ENCODE data around the gene ISM2. TPM values are rescaled to one million over a fixed set of nuclear protein-coding genes. Genes with fewer than 3 reads are reported as not detected.

ISM2 gene
- total RNA-seq, 1 experiment from 2014 or later = not detected

- Histone ChIP-seq H3K9ac (ENCODE audit: low read length) (no peak overlapping the region), H3K79me2 (ENCODE audit: insufficient read depth, low read length) (no peaks in the 10 kb centered on the region), H4K20me1 (ENCODE audit: insufficient read depth) (no peaks in the 10 kb centered on the region), H3K4me1 (ENCODE audit: control insufficient read depth in 1 of 2, insufficient read depth in 2 of 2, low read length in 2 of 2) (no peaks in the 10 kb centered on the region), H3K27ac (ENCODE audit: low read depth, low read length) (no peak overlapping the region), H3K4me2 (ENCODE audit: low read length) (no peak overlapping the region), H2AFZ (ENCODE audit: low read depth, low read length, poor library complexity, severe bottlenecking) (no peak overlapping the region), H3K36me3 (ENCODE audit: control insufficient read depth in 1 of 2, insufficient read depth in 2 of 2, low read length in 2 of 2) (no peaks in the 10 kb centered on the region), H3K27me3 (ENCODE audit: insufficient read depth, low read length) (no peaks in the 10 kb centered on the region), H3K9me2 (ENCODE audit: insufficient read depth) (no peaks in the 10 kb centered on the region), H3K4me3 (replicated peaks in 1 of 2; ENCODE audit: low read depth in 1 of 2, low read length in 2 of 2) (no peak overlapping the region), H3K9me3 (ENCODE audit: control insufficient read depth in 1 of 2, insufficient read depth in 1 of 2, low read depth in 1 of 2, low read length in 2 of 2) (no peaks in the 10 kb centered on the region)
- no TSS peak for BruUV-seq (replicated peaks)
- TF ChIP-seq SIN3A (IDR thresholded peaks at IDR 0.05; ENCODE audit: low read depth) (no peak), YY1 (IDR thresholded peaks at IDR 0.05; ENCODE audit: extremely low read depth, insufficient replicate concordance, low read depth, low read length) (no peak), ZFX (IDR thresholded peaks at IDR 0.05) (no peak), RAD21 (IDR thresholded peaks at IDR 0.05; ENCODE audit: low read depth) (no peak), POLR2A (IDR thresholded peaks at IDR 0.05; ENCODE audit: borderline replicate concordance, extremely low read depth, insufficient read depth, insufficient read length) (no peak), POLR2AphosphoS5 (IDR thresholded peaks at IDR 0.05; ENCODE audit: low read depth, low read length) (no peak), ZNF274 (IDR thresholded peaks at IDR 0.05; ENCODE audit: low read depth, low read length) (no peak), ELF1 (IDR thresholded peaks at IDR 0.05; ENCODE audit: borderline replicate concordance, low read depth) (no peak), SRF (IDR thresholded peaks at IDR 0.05; ENCODE audit: low read depth) (no peak)
- intact Hi-C loops (cut with micrococcal nuclease) = no loop called here
- no peak for DNase-seq (ENCODE audit: low read depth, low spot score)
- ChIA-PET POLR2A (no interaction called here), CTCF (no interaction called here), RAD21 (ENCODE audit: low non-redundant PET in 1 of 2, low total read pairs in 2 of 2, uncharacterized antibody in 2 of 2, unreplicated experiment in 2 of 2) (no interaction called here)
- no peak; the same call in 1 of the 2 replicates for ATAC-seq
Measured at GRCh38 chr14:77478029-77478428, 20.6 kb downstream of the ISM2 start.

DNA sequence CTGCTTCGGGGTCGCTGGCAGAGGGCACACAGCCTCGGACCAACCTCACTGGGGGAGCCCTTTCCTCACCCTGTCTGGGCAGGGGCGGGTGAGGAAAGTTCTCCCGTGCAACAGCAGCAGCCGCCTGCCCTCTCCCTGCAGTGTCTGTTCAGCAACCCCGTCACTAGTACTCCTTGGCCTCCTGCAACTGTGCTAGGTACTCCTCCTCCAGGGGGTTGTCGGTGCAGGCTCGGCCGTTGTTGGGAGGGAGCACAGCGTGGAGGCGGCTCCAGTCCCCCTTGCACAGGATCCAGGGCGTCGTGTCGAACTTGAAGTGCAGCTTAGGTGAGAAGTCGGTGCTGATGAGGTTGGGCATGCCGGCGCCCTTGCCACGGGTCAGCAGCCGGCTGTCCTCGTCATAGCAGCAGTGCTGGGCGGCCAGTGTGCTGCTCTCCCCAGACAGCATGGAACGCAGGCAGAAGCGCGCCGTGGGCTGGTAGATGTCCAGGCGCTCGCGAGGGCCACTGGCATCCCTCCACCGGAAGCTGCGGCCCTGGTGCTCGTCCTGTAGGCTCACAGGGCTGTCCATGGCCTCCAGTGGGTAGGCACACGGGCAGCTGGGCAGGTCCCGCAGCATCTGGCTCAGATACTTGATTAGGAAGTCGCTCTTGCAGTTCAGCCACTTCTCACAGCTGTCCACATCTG is 23.0 kb downstream of the ISM2 start:
- H3K9me2 ChIP-seq (ENCODE audit: insufficient read depth) = no peaks in the 10 kb centered on the region
- H3K27me3 ChIP-seq (ENCODE audit: insufficient read depth, low read length) = 0 out of 2 replicates have a peak, but pooled peaks cover 4% of the 10 kb centered on the region
- no peaks in the 10 kb centered on the region for H3K36me3 ChIP-seq (ENCODE audit: control insufficient read depth in 1 of 2, insufficient read depth in 2 of 2, low read length in 2 of 2)
- no peaks in the 10 kb centered on the region for H3K79me2 ChIP-seq (ENCODE audit: insufficient read depth, low read length)
- no peaks in the 10 kb centered on the region for H3K9me3 ChIP-seq (ENCODE audit: control insufficient read depth in 1 of 2, insufficient read depth in 1 of 2, low read depth in 1 of 2, low read length in 2 of 2)
- no peak overlapping the region for H3K9ac ChIP-seq (ENCODE audit: low read length)
- no peaks in the 10 kb centered on the region for H4K20me1 ChIP-seq (ENCODE audit: insufficient read depth)
- CTCF ChIA-PET = interaction anchor here (2.0 kb wide), 1 partner anchor 17 kb away, joined by 5 read pairs; no protein-coding TSS in a partner anchor
- H3K4me3 ChIP-seq (replicated peaks in 1 of 2; ENCODE audit: low read depth in 1 of 2, low read length in 2 of 2) = no peak overlapping the region
- no peak overlapping the region for H2AFZ ChIP-seq (ENCODE audit: low read depth, low read length, poor library complexity, severe bottlenecking)
- no peak for DNase-seq (ENCODE audit: low read depth, low spot score)
- H3K4me2 ChIP-seq (ENCODE audit: low read length) = no peak overlapping the region
- no TSS peak for BruUV-seq (replicated peaks)
- H3K27ac ChIP-seq (ENCODE audit: low read depth, low read length) = no peak overlapping the region
- no peaks in the 10 kb centered on the region for H3K4me1 ChIP-seq (ENCODE audit: control insufficient read depth in 1 of 2, insufficient read depth in 2 of 2, low read length in 2 of 2)
- POLR2A ChIA-PET = no interaction called here
- no peak for ATAC-seq
- intact Hi-C loops (cut with micrococcal nuclease) = no loop called here
- RAD21 ChIA-PET (ENCODE audit: low non-redundant PET in 1 of 2, low total read pairs in 2 of 2, uncharacterized antibody in 2 of 2, unreplicated experiment in 2 of 2) = no interaction called here
- TF ChIP-seq RAD21 (IDR thresholded peaks at IDR 0.05; ENCODE audit: low read depth) = no peak
- no peak for TF ChIP-seq ZNF274 (IDR thresholded peaks at IDR 0.05; ENCODE audit: low read depth, low read length)
- no peak for TF ChIP-seq EZH2phosphoT487 (IDR thresholded peaks at IDR 0.05; ENCODE audit: borderline replicate concordance)
- TF ChIP-seq JUND (IDR thresholded peaks at IDR 0.05) = no peak
- TF ChIP-seq, protein P1, sequence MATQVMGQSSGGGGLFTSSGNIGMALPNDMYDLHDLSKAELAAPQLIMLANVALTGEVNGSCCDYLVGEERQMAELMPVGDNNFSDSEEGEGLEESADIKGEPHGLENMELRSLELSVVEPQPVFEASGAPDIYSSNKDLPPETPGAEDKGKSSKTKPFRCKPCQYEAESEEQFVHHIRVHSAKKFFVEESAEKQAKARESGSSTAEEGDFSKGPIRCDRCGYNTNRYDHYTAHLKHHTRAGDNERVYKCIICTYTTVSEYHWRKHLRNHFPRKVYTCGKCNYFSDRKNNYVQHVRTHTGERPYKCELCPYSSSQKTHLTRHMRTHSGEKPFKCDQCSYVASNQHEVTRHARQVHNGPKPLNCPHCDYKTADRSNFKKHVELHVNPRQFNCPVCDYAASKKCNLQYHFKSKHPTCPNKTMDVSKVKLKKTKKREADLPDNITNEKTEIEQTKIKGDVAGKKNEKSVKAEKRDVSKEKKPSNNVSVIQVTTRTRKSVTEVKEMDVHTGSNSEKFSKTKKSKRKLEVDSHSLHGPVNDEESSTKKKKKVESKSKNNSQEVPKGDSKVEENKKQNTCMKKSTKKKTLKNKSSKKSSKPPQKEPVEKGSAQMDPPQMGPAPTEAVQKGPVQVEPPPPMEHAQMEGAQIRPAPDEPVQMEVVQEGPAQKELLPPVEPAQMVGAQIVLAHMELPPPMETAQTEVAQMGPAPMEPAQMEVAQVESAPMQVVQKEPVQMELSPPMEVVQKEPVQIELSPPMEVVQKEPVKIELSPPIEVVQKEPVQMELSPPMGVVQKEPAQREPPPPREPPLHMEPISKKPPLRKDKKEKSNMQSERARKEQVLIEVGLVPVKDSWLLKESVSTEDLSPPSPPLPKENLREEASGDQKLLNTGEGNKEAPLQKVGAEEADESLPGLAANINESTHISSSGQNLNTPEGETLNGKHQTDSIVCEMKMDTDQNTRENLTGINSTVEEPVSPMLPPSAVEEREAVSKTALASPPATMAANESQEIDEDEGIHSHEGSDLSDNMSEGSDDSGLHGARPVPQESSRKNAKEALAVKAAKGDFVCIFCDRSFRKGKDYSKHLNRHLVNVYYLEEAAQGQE (IDR thresholded peaks at IDR 0.05; ENCODE audit: low read depth) = no peak
- TF ChIP-seq ATF3 (IDR thresholded peaks at IDR 0.05) = no peak
- no peak for TF ChIP-seq SIN3A (IDR thresholded peaks at IDR 0.05; ENCODE audit: low read depth)
- TF ChIP-seq YY1 (IDR thresholded peaks at IDR 0.05; ENCODE audit: extremely low read depth, insufficient replicate concordance, low read depth, low read length) = no peak
- TF ChIP-seq POLR2AphosphoS5 (IDR thresholded peaks at IDR 0.05; ENCODE audit: low read depth, low read length) = no peak
- TF ChIP-seq CEBPB (IDR thresholded peaks at IDR 0.05; ENCODE audit: low read depth) = no peak
- no peak for TF ChIP-seq SRF (IDR thresholded peaks at IDR 0.05; ENCODE audit: low read depth)
- TF ChIP-seq ZFX (IDR thresholded peaks at IDR 0.05) = no peak
- TF ChIP-seq, protein P2, sequence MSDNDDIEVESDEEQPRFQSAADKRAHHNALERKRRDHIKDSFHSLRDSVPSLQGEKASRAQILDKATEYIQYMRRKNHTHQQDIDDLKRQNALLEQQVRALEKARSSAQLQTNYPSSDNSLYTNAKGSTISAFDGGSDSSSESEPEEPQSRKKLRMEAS (IDR thresholded peaks at IDR 0.05) = no peak
- TF ChIP-seq CBX3 (IDR thresholded peaks at IDR 0.05; ENCODE audit: low read depth) = no peak

All from HCT116 (cell line).